Measurements from ENCODE around the gene MT1F.

- no peak for TF ChIP-seq HDAC1 (IDR thresholded peaks at IDR 0.05)
- no peak for TF ChIP-seq TBP (optimal IDR thresholded peaks at IDR 0.05; ENCODE audit: low read depth, low read length)
- TF ChIP-seq ZBTB8A (IDR thresholded peaks at IDR 0.05; ENCODE audit: partially characterized antibody) = no peak
- no peak for TF ChIP-seq RAD21 (CRISPR knock-in tag; conservative IDR thresholded peaks at IDR 0.05 in 1 of 2, IDR thresholded peaks at IDR 0.05 in 1 of 2)
Observed at GRCh38 chr16:56632156-56632847, 25.5 kb upstream of the MT1F start, which contains the start of gene MT1M.
